Thymus (tissue), 14 donors: ENCODE results near the gene GRPEL2. TPM values are rescaled to one million over a fixed set of nuclear protein-coding genes. Genes with fewer than 3 reads are reported as not detected.

Experiments used
- DNase-seq, 9 donors: peaks; one replicate each; pipeline ENCODE4 v3.0.0-alpha.2; 2013; ENCODE audit warnings: low spot score in 9 of 9, low read depth in 6 of 9, missing footprints in 1 of 9
- H3K27ac ChIP-seq, 2 donors: one replicate each; pipeline ENCODE4 v1.5.1; 2013; ENCODE audit warnings: control low read depth in 1 of 2, low read depth in 1 of 2, low read length in 1 of 2, mild to moderate bottlenecking in 1 of 2, moderate library complexity in 1 of 2
- H3K27me3 ChIP-seq, 2 donors: one replicate each; pipeline ENCODE4 v1.5.1; 2013; ENCODE audit warnings: low read length in 1 of 2; ENCODE audit not compliant: control insufficient read depth in 2 of 2, insufficient read depth in 1 of 2
- H3K36me3 ChIP-seq, 2 donors: one replicate each; pipeline ENCODE4 v1.5.1; 2013; ENCODE audit warnings: low read length in 1 of 2, mild to moderate bottlenecking in 1 of 2, moderate library complexity in 1 of 2; ENCODE audit not compliant: control insufficient read depth in 2 of 2, insufficient read depth in 2 of 2
- H3K4me1 ChIP-seq, 2 donors: one replicate each; pipeline ENCODE4 v1.5.1; 2013; ENCODE audit warnings: low read length in 2 of 2; ENCODE audit not compliant: control insufficient read depth in 2 of 2, insufficient read depth in 2 of 2
- H3K4me3 ChIP-seq, 2 donors: one replicate each; pipeline ENCODE4 v1.5.1; 2013; ENCODE audit warnings: low read length in 2 of 2, control low read depth in 1 of 2, mild to moderate bottlenecking in 1 of 2
- H3K9me3 ChIP-seq, 2 donors: one replicate each; pipeline ENCODE4 v1.5.1; 2013; ENCODE audit warnings: low read length in 1 of 2, mild to moderate bottlenecking in 1 of 2; ENCODE audit not compliant: control insufficient read depth in 2 of 2, insufficient read depth in 1 of 2
- WGBS: extraction: QIAGEN DNeasy Blood & Tissue Kit; methylation state at CpG from one replicate; pipeline ENCODE4 v1.1.7; 2013; 5-methylcytosine and 5-hydroxymethylcytosine counted together
- long read RNA-seq, 10 donors: transcript quantifications; one replicate each; lab custom pipeline, GENCODE V29; 2026
- polyA plus RNA-seq: library from polyadenylated mRNA; stranded (reverse); fragments of 200-250 nt; gene quantifications from one replicate; pipeline ENCODE4 v1.2.3, GENCODE V29; 2013
- total RNA-seq: library from RNA; stranded (reverse); fragments of 120-200 nt; gene quantifications from one replicate; pipeline ENCODE4 v1.2.4, GENCODE V29; 2013
- donor health status: healthy.

Gene GRPEL2
- total RNA-seq (13.2 TPM), polyA plus RNA-seq (9.5 TPM)
- long read RNA-seq, donor 1, full-length matches to known transcripts, result 1 of 1 reads
- long read RNA-seq, donor 1, partial matches to known transcripts, result 0 of 1 reads
- long read RNA-seq, donor 1, other reads (novel, unspliced or antisense), result 0 of 1 reads
- long read RNA-seq, donor 2, result 0 reads
- long read RNA-seq, donor 3, full-length matches to known transcripts, result 5 of 5 reads
- long read RNA-seq, donor 3, partial matches to known transcripts, result 0 of 5 reads
- long read RNA-seq, donor 3, other reads (novel, unspliced or antisense), result 0 of 5 reads
- long read RNA-seq, donor 4, full-length matches to known transcripts, result 2 of 2 reads
- long read RNA-seq, donor 4, partial matches to known transcripts, result 0 of 2 reads
- long read RNA-seq, donor 4, other reads (novel, unspliced or antisense), result 0 of 2 reads
- long read RNA-seq, donor 5, full-length matches to known transcripts, result 3 of 3 reads
- long read RNA-seq, donor 5, partial matches to known transcripts, result 0 of 3 reads
- long read RNA-seq, donor 5, other reads (novel, unspliced or antisense), result 0 of 3 reads
- long read RNA-seq, donor 6, full-length matches to known transcripts, result 2 of 2 reads
- long read RNA-seq, donor 6, partial matches to known transcripts, result 0 of 2 reads
- long read RNA-seq, donor 6, other reads (novel, unspliced or antisense), result 0 of 2 reads
- long read RNA-seq, donor 7, full-length matches to known transcripts, result 6 of 30 reads
- long read RNA-seq, donor 7, partial matches to known transcripts, result 24 of 30 reads
- long read RNA-seq, donor 7, other reads (novel, unspliced or antisense), result 0 of 30 reads
- long read RNA-seq, donor 8, full-length matches to known transcripts, result 5 of 5 reads
- long read RNA-seq, donor 8, partial matches to known transcripts, result 0 of 5 reads
- long read RNA-seq, donor 8, other reads (novel, unspliced or antisense), result 0 of 5 reads
- long read RNA-seq, donor 9, result 0 reads
- long read RNA-seq, donor 10, full-length matches to known transcripts, result 6 of 6 reads
- long read RNA-seq, donor 10, partial matches to known transcripts, result 0 of 6 reads
- long read RNA-seq, donor 10, other reads (novel, unspliced or antisense), result 0 of 6 reads

- Histone ChIP-seq H3K36me3 (peaks cover 13 to 29% of the 10 kb centered on the region in 2 donors), H3K27me3 (no peaks in the 10 kb centered on the region), H3K27ac (peak within 1 kb of the TSS; percentile 74 to 85), H3K4me3 (peak within 1 kb of the TSS; percentile 80 to 91), H3K9me3 (no peaks in the 10 kb centered on the region), H3K4me1 (peaks cover 11 to 38% of the 10 kb centered on the region in 2 donors)
- peak in 8 of 9 donors; percentile 71 to 93 (median 80) for DNase-seq
- WGBS, result 3% methylated on average over 54 of the region's 54 CpGs
Measured at GRCh38 chr5:149345147-149345891, at the start of gene GRPEL2. GRPEL2 (plus strand) TSS chr5:149345499; CDS start chr5:149345540, 41 bp downstream.

- peaks cover 0 to 2% of the 10 kb centered on the region in 2 donors for H3K9me3 ChIP-seq
- DNase-seq, result no peak
- H3K27ac ChIP-seq, result peak overlapping the region; percentile 3 to 69
- 93% methylated on average over 5 of the region's 5 CpGs for WGBS
- H3K4me1 ChIP-seq, result peaks cover 9 to 56% of the 10 kb centered on the region in 2 donors
- no peaks in the 10 kb centered on the region for H3K36me3 ChIP-seq
- no peak overlapping the region for H3K4me3 ChIP-seq
- H3K27me3 ChIP-seq, result peaks cover 0 to 18% of the 10 kb centered on the region in 2 donors
Measured at GRCh38 chr5:149297340-149298025, 47.8 kb upstream of the GRPEL2 start.

GRCh38 chr5:149298163-149298562 lies 47.1 kb upstream of the GRPEL2 start:
- 60% methylated on average over 1 of the region's 1 CpG for WGBS
- Histone ChIP-seq H3K36me3 (no peaks in the 10 kb centered on the region), H3K4me1 (peaks cover 9 to 52% of the 10 kb centered on the region in 2 donors), H3K4me3 (no peak overlapping the region), H3K9me3 (peaks cover 0 to 2% of the 10 kb centered on the region in 2 donors), H3K27ac (peak overlapping the region in 1 of 2 donors; percentile 50), H3K27me3 (peaks cover 0 to 14% of the 10 kb centered on the region in 2 donors)
- peak in 1 of 9 donors; percentile 52 for DNase-seq

- H3K27ac ChIP-seq, result peak overlapping the region; percentile 15 to 50
Measured at GRCh38 chr5:149298842-149299404, 46.4 kb upstream of the GRPEL2 start.

GRCh38 chr5:149299451-149300054 lies 45.7 kb upstream of the GRPEL2 start:
- peaks cover 6 to 47% of the 10 kb centered on the region in 2 donors for H3K4me1 ChIP-seq
- H3K4me3 ChIP-seq, result no peak overlapping the region
- DNase-seq, result no peak
- 29% methylated on average over 14 of the region's 14 CpGs for WGBS
- H3K27me3 ChIP-seq, result peaks cover 0 to 14% of the 10 kb centered on the region in 2 donors
- H3K27ac ChIP-seq, result peak overlapping the region in 1 of 2 donors; percentile 15
- H3K9me3 ChIP-seq, result peaks cover 0 to 2% of the 10 kb centered on the region in 2 donors
- H3K36me3 ChIP-seq, result no peaks in the 10 kb centered on the region

More at GRCh38 chr5:149298842-149299404, 46.4 kb upstream of the GRPEL2 start:
- Histone ChIP-seq H3K27me3 (peaks cover 0 to 14% of the 10 kb centered on the region in 2 donors), H3K4me3 (no peak overlapping the region), H3K4me1 (peaks cover 6 to 48% of the 10 kb centered on the region in 2 donors), H3K9me3 (peaks cover 0 to 2% of the 10 kb centered on the region in 2 donors), H3K36me3 (no peaks in the 10 kb centered on the region)
- WGBS, result 16% methylated on average over 11 of the region's 11 CpGs
- DNase-seq, result no peak

- WGBS, result 96% methylated on average over 6 of the region's 6 CpGs
- DNase-seq, result no peak
- no peak overlapping the region for H3K27ac ChIP-seq
- peaks cover 6 to 38% of the 10 kb centered on the region in 2 donors for H3K4me1 ChIP-seq
- peaks cover 0 to 14% of the 10 kb centered on the region in 2 donors for H3K27me3 ChIP-seq
- no peak overlapping the region for H3K4me3 ChIP-seq
- H3K9me3 ChIP-seq, result peaks cover 0 to 2% of the 10 kb centered on the region in 2 donors
- H3K36me3 ChIP-seq, result no peaks in the 10 kb centered on the region
Measured at GRCh38 chr5:149300441-149300840, 44.9 kb upstream of the GRPEL2 start.

- Histone ChIP-seq H3K4me1 (peaks cover 6 to 31% of the 10 kb centered on the region in 2 donors), H3K4me3 (no peak overlapping the region), H3K9me3 (peaks cover 0 to 2% of the 10 kb centered on the region in 2 donors), H3K27ac (no peak overlapping the region), H3K27me3 (peaks cover 0 to 14% of the 10 kb centered on the region in 2 donors), H3K36me3 (no peaks in the 10 kb centered on the region)
- 97% methylated on average over 13 of the region's 13 CpGs for WGBS
- no peak for DNase-seq
Measured at GRCh38 chr5:149301049-149301743, 44.1 kb upstream of the GRPEL2 start.
